ENCODE measurements around the gene MYO1C.

Gene MYO1C

DNA sequence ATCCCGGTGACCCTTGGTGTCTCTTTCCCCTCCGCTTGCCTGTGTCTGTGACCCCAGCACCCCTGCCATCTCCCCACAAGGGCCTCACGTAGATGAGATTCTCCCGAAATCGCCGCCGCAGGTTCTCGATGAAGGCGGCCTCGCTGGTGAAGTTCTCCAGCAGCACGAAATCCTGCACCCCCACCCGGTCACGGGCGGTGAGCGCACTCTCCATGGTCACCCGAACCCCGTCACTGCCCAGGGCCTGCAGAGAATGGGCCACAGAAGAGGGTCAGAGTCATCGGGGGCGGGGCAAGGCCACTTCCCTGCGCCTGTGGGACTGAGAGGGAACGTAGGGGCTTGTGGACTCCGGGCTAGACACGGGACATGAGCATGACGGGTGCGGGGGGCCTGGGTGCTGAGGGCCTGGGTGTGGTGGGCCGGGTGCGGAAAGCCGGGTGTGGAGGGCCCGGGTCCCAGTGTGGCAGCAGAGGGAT lies 8.4 kb downstream of the MYO1C start:
- no peak for DNase-seq

DNA sequence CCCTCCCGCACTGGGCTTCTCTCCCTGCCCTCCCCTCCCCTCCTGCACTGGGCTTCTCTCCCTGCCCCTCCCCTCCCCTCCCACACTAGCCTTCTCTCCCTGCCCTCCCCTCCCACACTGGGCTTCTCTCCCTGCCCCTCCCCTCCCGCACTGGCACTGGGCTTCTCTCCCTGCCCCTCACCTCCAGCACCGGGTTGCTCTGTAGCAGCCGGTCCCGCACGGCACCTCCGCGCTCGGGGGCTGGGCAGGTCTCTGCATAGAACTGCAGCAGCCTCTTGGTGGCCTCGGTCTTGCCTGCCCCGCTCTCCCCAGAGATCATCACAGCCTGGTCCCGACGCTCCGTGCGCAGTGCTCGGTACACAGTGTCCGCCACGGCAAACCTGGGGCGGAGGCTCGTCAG lies 9.8 kb downstream of the MYO1C start:
- DNase-seq, result no peak

DNA sequence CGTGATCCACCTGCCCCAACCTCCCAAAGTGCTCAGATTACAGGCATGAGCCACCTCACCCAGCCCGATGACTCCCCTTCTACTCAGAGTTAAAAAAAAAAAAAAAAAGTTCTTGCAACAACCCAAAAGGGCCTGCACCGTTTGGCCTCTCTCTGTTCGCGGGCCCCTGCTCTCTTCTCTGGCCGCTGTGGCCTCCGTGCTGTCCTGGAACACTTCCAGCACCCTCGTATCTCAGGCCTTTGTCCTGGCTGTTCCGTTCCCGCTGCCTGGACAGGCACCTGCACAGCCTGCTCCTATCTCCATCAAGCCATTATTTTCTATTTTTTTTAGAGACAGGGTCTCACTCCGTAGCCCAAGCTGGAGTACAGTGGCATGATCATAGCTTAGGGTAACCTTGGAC lies 10.8 kb downstream of the MYO1C start:
- no peak for DNase-seq

DNA sequence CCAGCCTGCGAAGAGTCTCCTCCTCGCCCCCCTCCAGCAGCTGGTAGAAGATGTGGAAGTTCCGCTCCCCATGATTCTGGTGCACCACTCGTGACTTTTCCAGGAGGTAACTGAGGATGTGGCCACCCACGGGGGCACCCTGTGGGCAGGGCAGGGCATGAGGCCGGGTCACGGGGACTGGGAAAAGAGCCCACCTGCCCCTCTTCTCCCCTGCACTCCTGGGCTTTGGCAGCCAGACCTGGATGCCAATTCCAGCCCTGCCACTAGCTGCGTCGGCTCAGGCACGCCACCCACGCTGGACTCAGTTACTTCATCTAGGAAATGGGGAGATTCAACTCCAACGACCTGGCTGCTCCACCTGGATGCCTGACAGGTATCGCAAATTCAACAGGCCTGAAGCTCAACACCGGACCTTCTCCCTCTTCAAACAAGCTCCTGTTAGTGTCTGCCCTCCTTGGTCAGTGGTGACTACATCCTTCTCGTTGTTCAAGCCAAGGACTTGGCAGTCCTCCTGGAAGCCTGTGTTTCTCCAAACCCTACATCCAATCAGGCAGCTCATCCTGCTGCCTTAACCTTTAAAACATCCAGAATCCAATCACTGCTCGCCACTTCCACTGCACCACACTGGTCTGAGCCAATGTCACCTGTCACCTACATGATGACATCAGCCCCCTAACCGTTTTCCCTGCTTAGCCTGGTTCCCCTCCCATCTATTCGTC lies 11.6 kb downstream of the MYO1C start:
- DNase-seq, result no peak

DNA sequence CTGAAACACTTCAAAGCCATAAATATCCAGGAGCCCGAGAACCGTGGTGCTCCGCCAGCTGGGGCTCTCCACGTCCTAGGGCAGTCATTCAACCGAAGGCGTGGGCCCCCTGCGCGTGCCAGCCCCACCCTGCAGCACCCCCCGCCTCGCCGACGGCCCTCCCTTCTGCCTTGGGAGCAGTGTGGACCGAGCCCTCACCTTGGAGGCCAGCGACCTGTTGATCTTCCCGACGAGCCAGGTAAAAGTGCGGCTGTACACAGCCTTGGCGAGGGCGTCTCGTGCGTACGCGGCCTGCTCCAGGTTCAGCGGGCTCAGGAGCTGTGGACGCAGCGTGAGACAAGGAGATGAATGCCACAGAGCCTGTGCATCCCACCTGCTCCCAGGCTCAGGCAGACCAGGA lies 14.1 kb downstream of the MYO1C start:
- DNase-seq, result no peak

DNA sequence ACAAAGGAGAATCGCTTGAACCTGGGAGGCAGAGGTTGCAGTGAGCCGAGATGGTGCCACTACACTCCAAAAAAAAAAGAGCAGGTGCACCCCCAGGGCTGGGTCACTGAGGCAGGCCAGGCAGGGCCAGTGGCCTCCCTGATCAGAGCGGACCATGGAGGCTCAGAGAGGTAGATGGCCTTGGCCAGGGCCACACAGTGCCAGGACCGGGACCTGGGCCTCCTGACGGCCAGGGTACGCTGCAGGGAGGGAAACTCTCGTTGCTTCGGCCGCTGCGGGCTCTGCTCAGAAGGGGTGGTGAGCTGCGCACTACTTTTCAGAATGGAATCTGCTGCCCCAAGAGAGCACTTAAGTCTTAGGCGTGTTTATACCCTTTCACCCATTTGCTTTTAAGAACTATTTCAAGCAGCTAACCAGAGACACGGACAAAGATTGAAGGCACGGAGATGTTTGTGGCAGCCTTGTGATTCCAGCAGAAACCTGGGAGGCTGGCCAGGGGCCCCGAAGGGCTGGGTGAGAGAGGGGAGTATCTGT lies 17.1 kb downstream of the MYO1C start:
- no peak for DNase-seq

DNA sequence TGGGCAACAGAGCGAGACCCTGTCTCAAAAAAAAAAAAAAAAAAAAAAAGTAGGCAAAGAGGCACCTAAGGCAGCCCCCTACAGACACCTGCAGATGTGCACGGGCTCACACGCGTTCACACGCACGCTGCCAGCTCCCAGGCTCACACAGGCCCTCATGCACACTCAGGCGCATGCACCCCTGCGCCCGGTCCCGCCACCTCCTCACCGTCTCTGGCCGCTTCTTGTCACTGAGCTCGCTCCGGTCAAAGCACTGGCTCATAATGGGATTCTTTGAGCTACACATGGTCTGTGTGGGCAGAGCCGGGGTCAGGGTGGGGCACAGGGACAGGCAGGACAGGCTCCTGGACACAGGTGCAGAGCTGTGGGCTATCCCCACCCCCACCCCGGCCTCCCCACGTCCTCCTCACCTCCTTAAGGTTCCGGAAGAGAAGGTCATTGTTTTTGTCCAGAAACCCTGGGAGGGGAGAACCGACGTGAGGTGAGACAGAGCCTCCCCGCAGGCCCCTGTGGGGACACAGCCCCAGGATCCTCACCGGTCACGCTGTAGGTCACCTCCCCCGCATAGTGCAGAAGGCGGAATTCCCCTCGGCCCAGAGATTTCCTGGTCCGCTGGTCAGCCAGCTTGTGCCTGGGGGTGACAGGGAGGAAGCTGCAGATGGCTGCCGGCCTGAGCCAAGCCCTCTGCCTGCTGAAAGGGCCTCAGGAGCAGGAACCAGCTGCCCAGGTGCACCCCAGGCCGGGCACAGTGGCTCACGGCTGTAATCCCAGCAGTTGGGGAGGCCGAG lies 17.9 kb downstream of the MYO1C start:
- DNase-seq, result no peak

DNA sequence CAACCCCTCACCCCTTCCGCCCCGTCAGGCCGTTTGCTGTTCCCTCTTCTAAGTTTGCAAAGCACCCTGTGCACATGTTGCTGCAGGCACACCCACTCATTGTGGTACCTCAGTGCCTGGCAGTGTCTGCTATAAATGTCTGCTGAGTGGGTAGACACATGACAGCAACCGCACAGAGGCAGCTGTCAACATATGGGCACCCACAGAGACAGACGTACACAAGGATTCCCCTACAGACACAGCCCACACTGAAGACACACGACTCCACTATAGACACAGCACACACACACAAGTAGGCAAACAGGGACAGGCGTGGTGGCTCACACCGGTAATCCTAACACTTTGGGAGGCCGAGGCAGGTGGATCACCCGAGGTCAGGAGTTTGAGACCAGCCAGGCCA lies 18.6 kb downstream of the MYO1C start:
- no peak for DNase-seq

DNA sequence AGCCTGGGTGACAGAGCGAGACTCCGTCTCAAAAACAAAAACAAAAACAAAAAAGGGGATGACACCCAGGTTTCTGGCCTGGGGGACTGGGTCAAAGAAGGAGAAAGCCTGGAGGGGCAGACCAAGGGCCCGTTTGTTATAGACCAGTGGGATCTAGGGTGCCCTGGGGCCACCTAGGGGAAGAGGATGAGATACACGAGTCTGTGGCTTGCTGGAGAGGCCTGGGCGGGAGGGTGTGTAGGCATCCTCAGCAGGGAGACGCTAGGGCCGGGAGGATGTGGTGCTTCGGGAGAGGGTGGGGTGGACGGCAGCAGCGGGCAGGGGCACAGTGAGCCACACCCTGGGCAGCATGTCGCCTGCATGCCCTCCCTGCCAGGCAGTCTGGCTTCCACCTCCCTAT lies 19.3 kb downstream of the MYO1C start:
- DNase-seq, result no peak

DNA sequence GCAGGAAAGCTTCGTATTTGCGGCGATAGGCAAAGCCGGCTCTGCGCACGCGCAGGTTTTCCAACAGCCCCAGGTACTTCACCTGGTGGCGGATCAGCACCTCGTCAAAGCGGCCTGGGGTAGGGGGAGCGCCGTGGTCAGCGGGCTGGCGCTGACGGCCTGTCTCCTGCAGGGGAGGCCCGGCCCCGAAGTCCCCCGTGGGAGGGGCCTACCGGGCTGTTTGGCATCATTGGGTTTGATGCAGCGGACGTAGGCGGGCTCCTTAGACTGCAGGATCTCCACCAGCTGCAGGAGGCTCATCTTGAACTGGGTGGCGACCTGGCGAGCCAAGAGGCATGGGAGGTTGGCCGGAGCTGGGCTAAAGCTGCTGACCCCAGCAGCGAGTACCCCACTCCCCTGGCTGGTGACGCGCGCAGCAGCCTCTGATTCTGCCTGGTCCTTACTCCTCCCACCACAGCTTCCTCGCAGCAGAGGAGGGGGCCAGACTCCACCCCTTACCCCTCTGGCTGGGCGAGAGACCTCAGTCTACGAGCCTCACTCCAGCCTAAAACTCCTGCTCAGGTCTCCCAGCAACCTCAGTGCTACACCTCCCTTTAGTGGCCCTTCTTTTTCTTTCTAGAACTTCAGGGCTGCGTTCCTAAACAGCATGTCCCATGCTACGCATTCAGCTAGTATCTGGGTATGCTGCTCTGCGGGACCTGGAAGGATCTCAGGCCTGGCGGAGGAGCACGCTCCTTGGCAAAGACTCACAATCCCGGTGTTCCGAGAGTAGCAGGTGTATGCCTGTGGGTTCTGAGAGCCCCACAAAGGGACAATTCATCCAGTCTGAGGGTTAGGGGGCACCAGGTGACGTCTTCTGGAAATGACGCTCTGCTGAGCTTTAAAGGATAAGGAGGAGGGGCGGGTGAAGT lies 20.3 kb downstream of the MYO1C start:
- DNase-seq, result no peak

DNA sequence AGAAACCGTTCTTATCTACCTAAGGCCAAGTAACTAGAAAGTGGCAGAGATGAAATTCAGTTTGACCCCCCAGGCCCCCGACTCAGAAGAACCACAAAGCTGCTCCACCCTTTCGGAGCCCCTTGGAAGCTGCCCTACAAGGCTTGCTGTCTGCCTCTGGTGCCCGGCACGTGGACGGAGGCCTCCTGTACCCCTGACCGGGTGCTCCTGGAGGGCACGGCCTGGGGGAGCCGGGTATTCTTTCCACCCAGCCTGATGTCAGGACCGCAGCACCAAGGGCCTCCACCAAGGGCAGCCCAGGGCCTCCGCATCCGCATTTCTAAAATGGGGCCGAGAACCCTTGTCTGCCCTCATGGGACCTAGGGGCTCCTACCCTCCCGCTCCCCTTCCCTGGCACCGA lies 21.0 kb downstream of the MYO1C start:
- no peak for DNase-seq

DNA sequence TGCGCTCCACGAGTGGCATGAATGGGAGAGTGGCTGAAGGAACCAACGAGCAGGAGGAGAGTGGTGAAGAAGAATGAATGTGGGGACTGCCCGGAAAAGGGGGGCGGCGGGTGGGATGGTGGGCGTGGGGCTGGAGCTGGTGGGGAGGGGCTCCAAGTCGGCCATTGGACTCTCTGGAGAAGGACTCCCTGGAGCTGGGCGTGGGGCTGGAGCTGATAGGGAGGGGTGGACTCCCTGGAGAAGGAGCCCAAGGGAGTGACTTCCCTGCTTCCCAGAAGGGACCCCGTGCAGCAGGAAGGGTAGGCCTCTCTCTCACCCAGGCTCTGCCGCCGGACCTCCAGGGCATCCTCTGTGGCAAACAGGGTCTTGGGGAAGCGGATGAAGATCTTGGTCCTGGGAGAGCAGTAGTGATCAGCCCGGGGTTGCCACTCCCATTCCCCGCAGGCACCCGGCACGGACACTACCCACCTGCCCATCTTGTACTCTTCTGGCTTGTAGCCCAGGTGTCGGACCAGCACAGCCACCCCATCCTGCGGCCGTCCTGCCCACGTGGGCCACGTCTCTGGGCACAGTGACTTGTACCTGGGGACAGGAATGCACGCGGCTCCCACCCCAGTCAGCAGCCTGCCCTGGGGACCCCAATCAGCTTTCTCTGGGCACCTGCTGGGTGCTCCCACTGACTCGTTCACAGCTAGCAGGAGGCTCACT lies 21.6 kb downstream of the MYO1C start:
- no peak for DNase-seq

DNA sequence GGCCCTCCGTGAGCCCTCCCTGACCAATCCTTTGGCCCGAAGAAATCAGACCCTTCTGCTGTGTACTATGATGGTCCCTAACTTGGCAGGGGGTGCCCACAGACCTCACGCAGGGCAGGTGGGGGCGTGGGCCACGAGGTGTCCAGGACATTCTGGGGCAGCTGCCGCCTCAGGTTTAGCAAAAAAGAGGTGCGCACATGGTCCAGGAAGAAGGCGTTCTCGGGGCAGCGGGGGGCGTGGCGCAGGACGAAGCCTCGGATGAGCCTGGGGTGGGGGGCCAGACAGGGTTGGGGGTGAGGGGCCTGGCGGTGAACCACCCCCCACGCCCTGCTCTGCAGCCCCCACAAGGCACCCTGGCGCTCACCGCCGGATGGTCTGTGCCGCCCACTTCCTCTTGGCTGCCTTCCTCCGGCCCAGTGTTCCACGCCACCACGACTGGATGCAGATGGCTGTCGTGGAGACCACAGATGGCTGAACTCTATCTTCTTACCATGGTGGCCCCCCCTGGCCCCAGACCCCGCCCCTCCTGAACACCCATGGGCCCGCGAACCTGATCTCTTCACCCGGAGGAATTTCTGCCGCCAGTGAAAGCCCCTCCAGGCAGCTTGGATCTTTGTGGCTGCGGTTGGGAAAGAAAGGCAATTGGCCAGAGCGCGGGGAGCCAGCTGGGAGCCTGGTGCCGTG lies 22.3 kb downstream of the MYO1C start:
- DNase-seq, result no peak

DNA sequence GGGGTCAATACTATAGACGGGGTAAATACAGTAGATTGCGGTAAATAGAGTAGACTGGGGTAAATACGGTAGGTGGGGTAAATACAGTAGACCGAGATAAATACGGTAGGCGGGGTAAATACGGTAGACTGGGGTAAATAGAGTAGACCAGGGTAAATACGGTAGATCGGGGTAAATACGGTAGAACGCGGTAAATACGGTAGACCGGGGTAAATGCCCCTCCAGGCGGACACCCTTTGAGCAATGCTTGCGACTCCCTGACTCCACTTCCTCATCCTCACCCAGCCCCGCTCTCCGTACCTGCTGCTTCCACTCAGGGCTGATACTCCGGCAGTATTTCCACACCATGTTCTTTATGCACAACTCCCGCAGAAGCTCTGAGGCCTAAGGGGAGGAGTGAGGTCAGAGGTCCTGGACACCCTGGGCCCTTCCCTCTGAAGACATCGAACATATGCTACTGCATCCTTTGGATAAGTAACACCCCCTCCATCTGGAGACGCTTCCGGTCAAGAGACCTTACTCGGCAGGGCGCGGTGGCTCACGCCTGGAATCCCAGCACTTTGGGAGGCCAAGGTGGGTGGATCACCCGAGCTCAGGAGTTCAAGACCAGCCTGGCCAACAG lies 23.1 kb downstream of the MYO1C start:
- DNase-seq, result no peak

DNA sequence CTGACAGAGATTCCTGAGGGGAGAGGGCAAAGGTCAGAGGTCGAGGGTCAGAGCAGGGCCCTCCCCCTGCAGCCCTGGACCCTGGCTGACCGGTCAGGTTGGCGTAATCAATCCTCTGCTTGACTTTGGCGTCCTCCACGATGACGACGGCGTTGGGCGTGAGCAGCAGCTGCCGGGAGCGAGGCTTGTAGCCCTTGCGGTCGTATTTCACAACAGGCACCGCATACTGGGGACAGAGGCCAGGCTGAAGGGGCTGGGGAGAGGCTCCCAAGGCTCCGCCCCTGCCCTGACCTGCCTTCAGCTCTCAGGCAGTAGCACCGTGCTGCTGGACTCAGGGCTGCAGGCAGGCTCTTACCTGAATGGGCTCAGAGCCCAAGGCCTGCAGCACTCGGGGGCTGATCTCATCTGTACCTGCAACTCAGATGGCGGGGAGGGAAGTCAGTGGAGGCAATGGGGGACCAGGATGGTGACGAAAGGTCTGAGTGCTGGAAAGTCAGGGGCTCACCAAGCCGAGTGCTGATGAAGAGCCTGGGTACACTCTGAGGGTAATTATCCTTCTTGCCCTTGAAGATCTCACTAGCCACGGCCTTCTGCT lies 24.5 kb downstream of the MYO1C start:
- no peak for DNase-seq

DNA sequence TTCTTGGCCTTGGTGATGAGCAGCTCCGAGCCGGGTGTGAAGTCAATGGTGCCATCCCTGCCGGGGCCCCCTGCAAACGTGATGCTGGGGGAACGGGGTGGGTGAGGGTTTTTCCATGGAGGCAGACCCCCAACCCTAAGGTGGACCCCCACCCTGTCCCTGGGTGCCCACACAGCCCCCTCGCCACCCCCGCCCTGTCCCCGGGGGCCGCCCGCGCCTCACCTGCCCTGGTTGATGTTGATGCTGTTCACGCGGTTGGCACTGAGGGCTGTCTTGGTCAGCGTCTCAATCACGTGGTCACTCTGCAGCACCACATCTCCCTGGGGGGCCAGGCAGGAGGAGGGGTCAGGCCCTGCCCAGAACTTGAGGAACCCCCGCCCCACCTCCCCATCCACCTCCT lies 25.2 kb downstream of the MYO1C start:
- DNase-seq, result no peak

DNA sequence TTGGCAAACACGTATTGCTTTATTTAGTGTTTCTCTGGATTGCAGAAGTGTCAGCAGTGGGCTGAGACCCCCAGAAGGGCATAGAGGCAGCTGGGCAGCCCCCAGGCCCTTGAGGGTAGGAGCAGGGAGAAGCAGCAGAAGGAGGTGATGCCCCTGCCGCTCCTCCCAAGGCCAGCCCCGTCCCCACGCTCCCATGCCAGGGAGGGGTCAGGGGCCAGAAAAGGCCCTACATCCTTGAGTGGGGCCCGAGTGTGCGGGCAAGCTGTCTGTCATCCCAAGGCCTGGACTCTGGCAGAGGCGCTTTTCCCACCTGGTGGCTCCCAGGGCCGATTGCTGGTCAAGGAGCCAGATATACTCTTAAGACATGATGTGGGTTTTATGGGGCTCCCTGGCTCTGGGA lies 28.3 kb downstream of the MYO1C start:
- no peak for DNase-seq

DNA sequence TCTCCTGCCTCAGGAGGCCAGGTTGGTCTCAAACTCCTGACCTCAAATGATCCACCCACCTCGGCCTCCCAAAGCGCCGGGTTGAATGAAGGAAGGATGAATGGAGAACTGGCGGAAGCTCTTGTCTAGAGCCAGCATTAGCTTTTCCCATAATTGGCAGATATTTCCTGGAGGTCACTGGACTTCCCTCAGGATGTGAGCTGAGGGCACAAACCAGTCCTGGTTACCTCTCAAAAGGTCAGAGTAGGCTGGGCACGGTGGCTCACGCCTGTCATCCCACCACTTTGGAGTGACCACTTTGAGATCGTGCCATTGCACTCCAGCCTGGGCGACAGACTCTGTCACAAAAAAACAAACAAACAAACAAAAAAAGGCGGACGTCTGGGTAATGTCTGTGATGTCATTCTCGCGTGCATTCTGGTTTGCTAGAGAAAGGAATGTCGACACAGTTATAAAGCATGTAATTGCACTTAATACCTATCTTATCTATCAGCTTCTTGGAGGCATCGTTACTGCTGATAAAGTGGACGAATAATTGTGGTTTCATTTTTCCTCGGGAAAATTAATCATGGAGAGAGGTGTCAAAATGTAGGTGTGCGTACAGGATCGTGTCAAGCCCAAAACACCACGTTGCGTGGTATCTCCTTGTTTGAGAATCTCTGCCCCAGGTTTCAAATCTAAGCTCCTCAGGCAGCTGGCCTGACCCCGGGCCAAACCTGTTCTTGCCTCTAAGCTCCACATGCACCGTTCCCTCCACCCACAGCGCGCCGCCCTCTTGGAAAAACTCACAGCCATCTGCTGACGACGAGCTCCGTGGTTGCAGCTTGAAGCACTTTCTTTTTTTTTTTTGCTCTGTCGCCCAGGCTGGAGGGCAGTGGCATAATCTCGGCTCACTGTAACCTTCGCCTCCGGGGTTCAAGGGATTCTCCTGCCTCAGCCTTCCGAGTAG lies 30.0 kb downstream of the MYO1C start:
- peak in 1 of 2 experiments; percentile 21 for DNase-seq

DNA sequence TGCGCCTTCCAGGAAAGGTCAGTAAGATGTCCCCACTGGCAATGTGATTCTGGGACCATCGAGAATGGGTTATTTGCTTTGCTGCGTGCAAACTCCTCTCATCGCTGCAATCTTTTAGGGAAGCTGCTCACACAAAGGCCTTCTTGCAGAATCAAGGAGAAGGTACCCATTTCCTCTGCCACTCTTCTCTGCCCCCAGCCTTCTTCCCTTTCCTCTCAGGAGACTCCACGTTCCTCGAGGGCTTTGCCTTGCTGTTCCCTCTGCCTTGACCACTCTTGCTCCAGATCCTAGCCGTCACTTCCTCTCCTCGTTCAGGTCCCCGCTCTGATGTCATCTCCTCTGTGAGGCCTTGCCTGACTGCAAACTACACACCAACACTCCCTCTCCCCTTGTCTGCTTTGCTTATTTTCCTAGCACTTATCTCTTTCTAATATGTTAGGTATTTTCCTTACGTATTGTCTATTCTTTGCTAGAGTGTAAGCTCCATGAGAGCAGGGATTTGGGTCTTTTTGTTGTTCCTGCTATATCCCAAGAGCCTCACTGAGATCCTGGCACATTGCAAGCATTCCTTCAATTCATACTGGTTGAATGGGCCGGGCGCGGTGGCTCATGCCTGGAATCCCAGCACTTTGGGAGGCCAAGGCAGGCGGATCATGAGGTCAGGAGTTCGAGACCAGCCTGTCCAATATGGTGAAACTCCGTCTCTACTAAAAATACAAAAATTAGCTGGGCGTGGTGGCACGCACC lies 31.1 kb downstream of the MYO1C start:
- DNase-seq, result no peak
